ENCODE results near the gene SLCO1B3. TPM values are rescaled to one million over a fixed set of nuclear protein-coding genes. Genes with fewer than 3 reads are reported as not detected.
A peak's percentile ranks its signal among the peaks of the same experiment; 100 is the strongest.

SLCO1B3 gene
- total RNA-seq, 1 experiment from 2014 or later, result not detected

DNA sequence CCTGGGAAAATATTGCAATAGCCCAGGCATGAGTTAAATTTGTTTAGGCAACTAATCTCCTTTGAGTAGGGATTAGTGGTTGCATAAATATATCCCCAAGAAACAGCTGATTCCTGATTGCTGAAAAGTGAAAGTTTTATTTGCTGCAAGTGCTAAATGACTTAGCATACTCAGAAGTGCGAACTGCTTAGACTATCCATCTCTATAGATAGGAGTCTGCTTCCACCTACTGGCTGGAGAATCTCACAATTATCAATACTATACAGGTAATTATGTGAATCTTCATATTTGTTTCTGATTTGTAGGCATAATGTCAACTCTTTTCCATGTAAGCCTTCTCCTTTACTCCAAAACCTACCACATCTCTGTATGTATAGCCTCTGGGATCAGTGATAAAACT lies 12.0 kb upstream of the SLCO1B3 start:
- H3K4me2 ChIP-seq (ENCODE audit: insufficient read depth, insufficient read length, low read length), result no peak overlapping the region
- H3K23ac ChIP-seq (ENCODE audit: insufficient read length, low read depth, low read length), result no peak overlapping the region
- Mint-ChIP-seq H3K36me3 (ENCODE audit: insufficient read depth in 1 of 3, low read depth in 3 of 3) (peaks cover 0 to 15% (median 5%) of the 10 kb centered on the region in 3 experiments; a peak in 5 of 7 replicates), H3K27me3 (ENCODE audit: low read depth) (no peaks in the 10 kb centered on the region), H3K9me3 (peaks cover 2 to 4% of the 10 kb centered on the region in 2 experiments; a peak in 4 of 5 replicates), H3K4me1 (peaks cover 0 to 6% of the 10 kb centered on the region in 2 experiments; a peak in 2 of 4 replicates), H3K27ac (no peak overlapping the region), H3K4me3 (no peak overlapping the region)
- no peak overlapping the region for H3K14ac ChIP-seq (ENCODE audit: insufficient read depth, low read length)
- no peak overlapping the region for H2BK12ac ChIP-seq (ENCODE audit: insufficient read length, low read depth, low read length)
- H3K18ac ChIP-seq (ENCODE audit: insufficient read length, low read depth, low read length), result no peak overlapping the region
- no peak overlapping the region for H2BK15ac ChIP-seq (ENCODE audit: low read depth, low read length)
- no peaks in the 10 kb centered on the region for H3K79me1 ChIP-seq (ENCODE audit: insufficient read depth, low read depth, low read length, poor library complexity, severe bottlenecking)
- no peaks in the 10 kb centered on the region for H3K79me2 ChIP-seq (ENCODE audit: insufficient read depth, low read length)
- H3K9ac ChIP-seq (ENCODE audit: extremely low read depth, insufficient read length, low read length), result no peak overlapping the region
- H3K9me3 ChIP-seq (ENCODE audit: control insufficient read depth, low read depth, low read length), result no peaks in the 10 kb centered on the region
- H3K27me3 ChIP-seq (ENCODE audit: insufficient read depth, low read length), result no peaks in the 10 kb centered on the region
- H3K27ac ChIP-seq (ENCODE audit: insufficient read length, low read depth, low read length), result no peak overlapping the region
- DNase-seq, result no peak
- H3K4ac ChIP-seq (ENCODE audit: low read depth, low read length), result no peak overlapping the region
- no peak overlapping the region for H2BK20ac ChIP-seq (ENCODE audit: low read depth, low read length, poor library complexity, severe bottlenecking)
- no peak overlapping the region for H2BK120ac ChIP-seq (ENCODE audit: low read depth, low read length, poor library complexity, severe bottlenecking)
- H3K56ac ChIP-seq (ENCODE audit: insufficient read length, low read depth, low read length), result no peak overlapping the region
- no peak overlapping the region for H4K5ac ChIP-seq (ENCODE audit: insufficient read length, low read depth, low read length)
- H2AK5ac ChIP-seq (ENCODE audit: insufficient read length, low read length), result no peak overlapping the region
- no peak overlapping the region for H2BK5ac ChIP-seq (ENCODE audit: insufficient read length, low read length)
- H3T11ph ChIP-seq (ENCODE audit: low read length), result no peak overlapping the region
- TF ChIP-seq, protein P1, sequence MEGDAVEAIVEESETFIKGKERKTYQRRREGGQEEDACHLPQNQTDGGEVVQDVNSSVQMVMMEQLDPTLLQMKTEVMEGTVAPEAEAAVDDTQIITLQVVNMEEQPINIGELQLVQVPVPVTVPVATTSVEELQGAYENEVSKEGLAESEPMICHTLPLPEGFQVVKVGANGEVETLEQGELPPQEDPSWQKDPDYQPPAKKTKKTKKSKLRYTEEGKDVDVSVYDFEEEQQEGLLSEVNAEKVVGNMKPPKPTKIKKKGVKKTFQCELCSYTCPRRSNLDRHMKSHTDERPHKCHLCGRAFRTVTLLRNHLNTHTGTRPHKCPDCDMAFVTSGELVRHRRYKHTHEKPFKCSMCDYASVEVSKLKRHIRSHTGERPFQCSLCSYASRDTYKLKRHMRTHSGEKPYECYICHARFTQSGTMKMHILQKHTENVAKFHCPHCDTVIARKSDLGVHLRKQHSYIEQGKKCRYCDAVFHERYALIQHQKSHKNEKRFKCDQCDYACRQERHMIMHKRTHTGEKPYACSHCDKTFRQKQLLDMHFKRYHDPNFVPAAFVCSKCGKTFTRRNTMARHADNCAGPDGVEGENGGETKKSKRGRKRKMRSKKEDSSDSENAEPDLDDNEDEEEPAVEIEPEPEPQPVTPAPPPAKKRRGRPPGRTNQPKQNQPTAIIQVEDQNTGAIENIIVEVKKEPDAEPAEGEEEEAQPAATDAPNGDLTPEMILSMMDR (conservative IDR thresholded peaks at IDR 0.05), result peak; percentile 78
- H4K91ac ChIP-seq (ENCODE audit: insufficient read length, low read depth, low read length), result no peak overlapping the region
- H2AFZ ChIP-seq (ENCODE audit: low read length), result no peak overlapping the region
- WGBS (ENCODE audit: extremely low coverage, insufficient read length, low lambda C conversion rate), result no CpG with 5 or more reads among the region's 1 CpG
- no peaks in the 10 kb centered on the region for H4K20me1 ChIP-seq (ENCODE audit: control insufficient read depth, insufficient read depth, insufficient read length)
- H4K8ac ChIP-seq (replicated peaks; ENCODE audit: insufficient read length, low read depth, low read length), result no peak overlapping the region
- H3K4me1 ChIP-seq (ENCODE audit: insufficient read depth, low read length), result no peaks in the 10 kb centered on the region
- H3K23me2 ChIP-seq (ENCODE audit: insufficient read length, low read depth, low read length, poor library complexity, severe bottlenecking), result no peaks in the 10 kb centered on the region

All from H9 (cell line).